Measurements from ENCODE around the gene CACNB1. TPM values are rescaled to one million over a fixed set of nuclear protein-coding genes. Genes with fewer than 3 reads are reported as not detected.

The CACNB1 gene
- total and polyA plus RNA-seq, 2 of the 13 experiments (the other 11 are each of a cell fraction or from before 2014, with no cell fraction given) = 0.75 to 1.5 TPM

DNA sequence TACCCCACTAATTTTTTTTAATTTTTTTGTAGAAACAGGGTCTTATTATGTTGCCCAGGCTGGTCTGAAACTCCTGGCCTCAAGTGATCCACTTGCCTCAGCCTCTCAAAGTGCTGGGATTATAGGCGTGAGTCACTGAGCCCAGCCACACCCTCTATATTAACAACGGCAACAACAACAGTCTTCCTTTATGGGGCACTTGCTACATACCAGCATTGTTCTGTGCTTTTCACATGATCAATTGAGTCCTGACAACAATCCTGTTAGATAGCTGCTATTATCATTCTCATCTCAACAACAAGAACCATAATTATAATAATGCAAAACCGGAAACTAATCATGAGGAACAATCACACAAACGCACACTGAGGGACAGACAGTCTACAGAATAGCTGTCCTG, 18.9 kb downstream of the CACNB1 start:
- CTCF ChIA-PET (ENCODE audit: low intra/inter-chr PET ratio, low total read pairs) = no interaction called here
- no peak overlapping the region for H3K4me2 ChIP-seq (ENCODE audit: low read depth, low read length)
- no peaks in the 10 kb centered on the region for H3K9me3 ChIP-seq (ENCODE audit: low read length)
- intact Hi-C loops (cut with micrococcal nuclease; ENCODE audit: unreplicated experiment) = no loop called here
- DNase-seq (ENCODE audit: low spot score) = no peak
- no peaks in the 10 kb centered on the region for H3K36me3 ChIP-seq (replicated peaks in 1 of 2; ENCODE audit: control insufficient read depth in 1 of 2, insufficient read depth in 2 of 2, low read length in 2 of 2)
- H3K27ac ChIP-seq (ENCODE audit: extremely low read length, insufficient read depth, low read length) = no peak overlapping the region
- FAIRE-seq = no peak
- no peak for ATAC-seq
- no TSS peak for BruUV-seq (replicated peaks)
- no peaks in the 10 kb centered on the region for H3K79me2 ChIP-seq (ENCODE audit: insufficient read depth, low read length)
- TF ChIP-seq TAF15 (IDR thresholded peaks at IDR 0.05; ENCODE audit: low read depth, low read length, poor library complexity, severe bottlenecking) = no peak
- no peak for TF ChIP-seq RBM39 (IDR thresholded peaks at IDR 0.05; ENCODE audit: low read depth, low read length, poor library complexity, severe bottlenecking)
- no peak for TF ChIP-seq ZBTB46 (CRISPR knock-in tag; IDR thresholded peaks at IDR 0.05; ENCODE audit: borderline replicate concordance)
- no peak for TF ChIP-seq CAMTA2 (CRISPR knock-in tag; IDR thresholded peaks at IDR 0.05; ENCODE audit: borderline replicate concordance)
- TF ChIP-seq ZXDC (CRISPR knock-in tag; IDR thresholded peaks at IDR 0.05) = no peak
- no peak for TF ChIP-seq CTCF (CRISPR knock-in tag; IDR thresholded peaks at IDR 0.05)
- H2AFZ ChIP-seq (ENCODE audit: low read length) = no peak overlapping the region
- no peak overlapping the region for H3K9ac ChIP-seq (ENCODE audit: insufficient read depth, low read depth, low read length)
- POLR2A ChIA-PET = no interaction called here
- WGBS (ENCODE audit: low lambda C conversion rate) = 87% methylated on average over 4 of the region's 4 CpGs
- in situ Hi-C loops (cut with HindIII; ENCODE audit: extremely low pct_ligation_motif_present, low pct_unique_long_range_greater_than_20kb) = no loop called here
- H3K27me3 ChIP-seq (ENCODE audit: control insufficient read depth in 1 of 2, insufficient read depth in 2 of 2, low read length in 2 of 2) = no peaks in the 10 kb centered on the region
- H4K20me1 ChIP-seq (ENCODE audit: insufficient read depth, low read length) = no peaks in the 10 kb centered on the region; the same call in 1 of the 2 replicates
- H3K4me3 ChIP-seq (replicated peaks in 1 of 3; ENCODE audit: insufficient read depth in 1 of 3, low read depth in 2 of 3, low read length in 3 of 3) = no peak overlapping the region
- H3K4me1 ChIP-seq (ENCODE audit: insufficient read depth, low read length) = no peaks in the 10 kb centered on the region
